ENCODE results near the gene SLC9A8. TPM values are rescaled to one million over a fixed set of nuclear protein-coding genes. Genes with fewer than 3 reads are reported as not detected.
"Not testable (repeated sequence)": the region's sequence is repeated elsewhere in the genome, so short reads cannot be mapped to it uniquely, and the experiment has no call there.

The SLC9A8 gene
- total RNA-seq, 1 donor from 2014 or later, result 12.0 TPM

DNA sequence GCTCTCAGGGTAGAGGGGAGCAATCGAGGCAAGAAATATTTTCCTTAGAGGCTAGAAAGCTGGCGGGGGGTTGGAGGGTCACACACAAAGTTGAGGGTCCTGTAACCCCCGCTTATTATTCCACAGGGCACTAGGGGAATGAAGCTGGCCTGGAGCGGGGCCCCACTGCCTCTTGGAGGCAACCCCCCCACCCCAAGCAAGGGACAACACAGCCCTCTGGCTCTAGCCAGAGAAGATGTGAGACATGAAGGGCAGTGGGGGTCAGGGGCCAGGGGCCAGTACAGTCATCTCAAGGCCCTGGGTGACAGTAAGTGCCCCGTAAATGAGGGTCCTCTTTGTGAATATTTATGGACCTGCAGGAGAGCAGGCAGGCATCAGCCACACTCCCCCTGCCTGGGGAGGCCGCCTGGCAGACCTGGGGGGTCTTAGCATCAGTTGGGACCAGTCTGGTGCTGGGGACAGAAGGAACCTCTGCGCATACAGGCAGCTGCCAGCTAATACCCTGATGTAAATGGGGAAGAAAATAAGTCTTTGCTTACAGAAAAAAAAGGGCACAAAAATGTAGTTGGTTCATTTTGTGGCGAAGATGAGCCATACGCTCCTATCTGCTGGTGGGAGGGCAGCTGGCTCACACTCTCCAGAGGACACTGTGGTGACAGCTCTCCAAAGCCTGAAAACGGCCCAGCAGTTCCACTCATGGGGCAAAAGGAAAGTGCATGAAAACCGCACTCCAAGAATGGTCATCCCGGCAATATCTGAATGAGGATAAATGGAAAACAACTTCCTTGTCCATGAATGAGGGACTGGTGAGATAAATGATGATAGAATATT is 80.8 kb downstream of the SLC9A8 start:
- ATAC-seq, result no peak

DNA sequence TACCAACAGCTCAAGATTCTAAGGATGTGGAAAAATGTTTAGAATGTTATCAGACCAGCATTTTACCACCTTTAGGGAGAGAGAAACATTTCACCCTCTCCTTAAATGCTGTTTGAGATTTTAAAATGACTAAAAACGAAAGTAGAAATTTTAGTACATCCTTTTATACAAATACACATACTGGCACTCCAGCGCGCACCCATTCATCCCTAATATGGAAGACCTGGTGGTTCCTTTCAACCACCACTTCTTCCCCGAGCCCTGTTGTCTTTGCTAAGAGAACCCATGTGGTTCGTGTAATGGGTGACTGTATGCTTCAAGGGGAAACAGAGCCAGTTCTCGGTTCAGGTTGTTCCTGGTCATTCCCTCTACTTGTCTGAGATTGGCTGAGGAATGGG is 81.4 kb downstream of the SLC9A8 start:
- no peak for ATAC-seq

DNA sequence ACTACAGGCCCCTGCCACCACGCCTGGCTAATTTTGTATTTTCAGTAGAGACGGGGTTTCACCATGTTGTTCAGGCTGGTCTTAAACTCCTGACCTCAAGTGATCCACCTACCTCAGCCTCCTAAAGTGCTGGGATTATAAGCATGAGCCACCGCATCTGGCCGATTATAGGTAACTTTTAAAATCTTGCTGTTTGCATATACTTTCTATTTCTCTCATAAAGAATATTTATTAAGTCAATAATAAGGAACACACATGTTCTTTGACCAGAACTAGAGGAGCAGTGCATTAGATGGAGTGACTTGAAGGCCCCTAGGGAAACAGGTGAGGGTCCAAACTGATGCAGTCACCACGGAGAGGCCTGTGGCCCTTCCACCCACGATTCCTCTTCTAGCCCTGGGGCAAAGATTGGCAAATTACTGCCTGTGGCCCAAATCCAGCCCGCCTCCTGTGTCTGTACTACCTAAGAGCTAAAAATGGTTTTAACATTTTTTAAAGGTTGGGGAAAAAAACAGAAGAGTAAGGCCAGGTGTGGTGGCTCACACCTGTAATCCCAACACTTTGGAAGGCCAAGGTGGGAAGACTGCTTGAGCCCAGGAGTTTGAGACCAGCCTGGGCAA is 83.0 kb downstream of the SLC9A8 start:
- ATAC-seq, result not testable (repeated sequence)

DNA sequence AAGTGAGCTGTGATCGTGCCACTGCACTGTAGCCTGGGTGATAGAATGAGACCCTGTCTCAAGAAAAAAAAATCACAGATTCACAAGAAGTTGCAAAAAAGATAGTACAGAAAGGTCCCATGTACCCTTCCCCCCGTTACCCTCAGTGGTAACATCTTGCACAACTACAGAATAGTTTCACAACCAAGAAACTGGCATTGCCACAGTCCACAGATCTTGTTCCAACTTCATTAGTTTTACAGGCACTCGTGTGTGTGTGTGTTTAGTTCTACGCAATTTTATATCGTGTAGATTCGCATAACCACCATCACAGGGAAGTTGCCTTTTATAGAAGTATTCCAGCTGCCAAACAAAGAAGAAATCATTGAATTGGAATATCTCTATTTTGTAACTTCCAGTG is 83.6 kb downstream of the SLC9A8 start:
- ATAC-seq, result no peak

DNA sequence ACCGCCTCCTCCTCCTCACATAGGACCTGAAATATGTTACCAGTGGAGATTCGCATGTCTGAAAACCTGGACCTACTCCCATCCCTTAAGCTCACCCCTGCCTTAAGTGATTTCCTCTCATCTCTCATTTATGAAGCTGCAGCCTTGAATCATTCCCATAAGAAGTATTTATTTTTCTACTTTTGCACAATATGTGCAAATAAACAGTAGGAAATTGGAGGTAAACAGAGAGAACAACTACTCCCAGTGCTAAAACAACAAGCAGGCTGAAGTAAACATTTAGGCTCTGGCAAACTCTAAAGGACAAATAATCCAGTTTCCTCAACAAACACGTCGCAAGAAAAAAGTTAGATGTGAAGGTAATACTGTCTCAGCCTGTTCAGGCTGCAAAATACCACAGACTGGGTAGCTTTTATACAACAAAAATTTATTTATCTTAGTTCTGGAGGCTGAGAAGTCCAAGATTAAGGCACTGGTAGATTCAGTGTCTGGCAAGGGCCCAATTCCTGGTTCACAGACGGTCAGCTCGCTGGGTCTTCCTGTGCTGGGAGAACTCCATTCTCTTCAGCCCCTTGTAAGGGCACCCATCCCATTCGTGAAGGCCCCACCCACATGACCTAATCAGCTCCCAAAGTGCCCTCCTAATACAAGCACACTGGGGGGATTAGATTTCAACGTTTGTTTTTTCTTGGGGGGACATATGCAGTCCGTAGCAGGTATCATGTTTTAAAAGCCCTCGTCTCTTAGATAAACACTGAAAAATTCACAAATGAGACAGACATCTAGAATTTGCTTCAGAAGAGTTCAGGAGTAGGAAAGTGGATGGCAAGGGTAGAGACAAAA is 87.1 kb downstream of the SLC9A8 start:
- ATAC-seq, result no peak

DNA sequence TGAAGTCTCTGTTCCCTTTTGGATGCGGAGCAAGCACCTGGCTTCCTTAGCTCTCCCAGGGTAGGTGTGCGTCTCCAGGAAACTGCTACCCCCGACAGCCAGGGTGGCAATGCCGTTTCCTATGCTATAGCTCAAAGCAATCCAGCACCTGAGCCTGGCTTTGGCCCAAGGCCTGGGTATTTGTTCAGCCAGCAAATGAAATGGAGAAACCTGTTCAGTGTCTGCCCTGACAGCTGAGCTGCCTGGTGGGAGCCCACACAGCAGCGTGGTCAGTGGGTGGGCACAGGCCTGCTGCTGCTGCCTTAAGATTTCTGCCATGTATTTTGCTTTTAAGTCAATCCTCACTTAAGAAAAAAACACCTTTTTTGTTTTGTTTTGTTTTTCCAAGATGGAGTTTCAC is 89.0 kb downstream of the SLC9A8 start:
- no peak for ATAC-seq

DNA sequence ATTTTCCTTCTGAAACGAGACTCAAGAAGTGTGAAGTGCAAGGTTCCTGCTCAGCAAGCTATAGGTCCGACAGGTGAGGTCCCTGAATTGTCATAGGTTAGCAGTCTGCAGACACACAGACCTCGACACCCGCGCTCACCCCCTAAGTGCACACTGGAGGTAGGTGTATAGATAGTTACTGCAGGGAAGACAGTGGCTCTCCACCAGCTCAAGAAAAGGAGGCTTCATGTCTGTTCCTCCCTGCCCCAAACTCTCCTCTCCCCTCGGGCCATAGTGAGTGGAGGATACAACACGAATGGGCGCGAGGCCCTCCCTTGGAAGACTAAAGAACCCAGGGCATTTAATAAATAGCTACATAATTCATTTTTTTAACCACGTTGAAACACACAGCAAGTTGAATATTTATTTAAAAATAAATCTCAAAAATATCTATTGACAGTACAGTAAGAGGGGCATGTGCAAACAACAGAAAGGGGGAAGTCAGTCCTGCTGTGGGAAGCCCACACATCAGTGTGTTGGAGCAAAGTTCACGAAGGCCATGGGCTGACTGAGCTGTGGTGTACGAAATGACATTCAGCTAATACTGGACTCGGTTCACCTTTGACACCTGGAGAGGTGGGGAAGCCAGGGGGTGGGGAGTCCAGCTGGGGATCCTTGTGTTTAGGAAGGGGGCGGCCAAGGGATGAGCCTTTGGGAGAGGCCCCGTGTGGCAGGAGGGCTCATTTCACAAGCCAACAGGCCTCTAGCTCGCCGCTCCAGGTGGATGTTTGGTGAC is 92.0 kb downstream of the SLC9A8 start:
- ATAC-seq, result no peak

DNA sequence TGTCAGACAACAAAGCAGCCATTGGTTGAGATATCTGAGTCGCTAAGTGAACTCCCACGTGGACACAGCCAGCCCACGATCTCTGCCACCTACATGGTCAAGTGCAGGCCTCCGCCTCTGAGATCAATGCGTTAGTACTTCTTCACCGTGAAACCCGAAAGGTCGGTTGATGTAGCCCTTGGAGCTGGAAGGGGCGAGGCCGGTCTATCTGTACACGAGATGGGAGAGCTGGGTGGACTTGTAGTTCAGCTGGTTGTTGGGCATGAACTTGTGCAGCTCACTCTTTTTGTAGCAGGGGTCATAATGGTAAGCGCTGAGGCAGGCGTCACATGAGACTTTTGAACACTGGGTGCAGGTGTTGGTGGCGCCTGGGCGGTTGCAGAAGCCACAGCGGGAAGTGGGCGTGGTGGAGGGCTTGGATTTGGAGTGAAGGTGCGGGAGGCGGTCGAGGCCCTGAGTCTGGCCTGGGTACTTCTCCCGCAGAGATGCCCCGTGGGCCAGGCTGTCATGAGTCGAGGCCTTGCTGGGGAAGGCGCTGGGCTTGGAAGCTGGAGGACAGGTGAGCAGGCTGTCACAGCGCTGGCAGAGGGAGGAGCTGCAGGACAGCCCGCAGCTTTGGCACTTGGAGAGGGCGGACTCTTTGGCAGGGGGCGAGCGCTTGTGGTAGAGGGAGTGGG is 92.9 kb downstream of the SLC9A8 start:
- peak; percentile 11 for ATAC-seq

DNA sequence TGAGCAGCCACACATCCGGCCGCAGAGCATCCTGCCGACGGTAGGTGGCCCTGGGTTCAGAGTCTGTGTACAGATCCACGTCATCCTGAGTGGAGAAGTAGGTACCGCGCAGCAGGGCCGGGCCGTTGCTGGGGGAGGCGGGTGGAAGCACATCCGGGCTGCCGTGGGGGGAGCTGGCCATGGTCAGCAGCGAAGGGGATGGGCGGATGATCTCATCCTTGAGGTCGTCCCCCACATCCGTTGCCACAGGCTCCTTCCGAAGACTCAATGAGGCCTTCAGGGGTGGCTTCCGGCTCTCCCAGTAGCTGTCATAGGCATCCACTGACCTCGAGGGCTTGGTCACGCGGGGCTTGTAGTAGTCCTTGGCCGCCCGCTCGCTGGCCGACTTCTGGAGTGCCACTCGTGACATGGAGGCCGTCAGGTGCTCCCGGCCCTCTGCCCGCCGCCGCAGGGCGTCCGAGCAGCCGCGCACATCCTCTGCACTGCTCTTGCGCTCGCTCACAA is 93.5 kb downstream of the SLC9A8 start:
- peak; percentile 17 for ATAC-seq

DNA sequence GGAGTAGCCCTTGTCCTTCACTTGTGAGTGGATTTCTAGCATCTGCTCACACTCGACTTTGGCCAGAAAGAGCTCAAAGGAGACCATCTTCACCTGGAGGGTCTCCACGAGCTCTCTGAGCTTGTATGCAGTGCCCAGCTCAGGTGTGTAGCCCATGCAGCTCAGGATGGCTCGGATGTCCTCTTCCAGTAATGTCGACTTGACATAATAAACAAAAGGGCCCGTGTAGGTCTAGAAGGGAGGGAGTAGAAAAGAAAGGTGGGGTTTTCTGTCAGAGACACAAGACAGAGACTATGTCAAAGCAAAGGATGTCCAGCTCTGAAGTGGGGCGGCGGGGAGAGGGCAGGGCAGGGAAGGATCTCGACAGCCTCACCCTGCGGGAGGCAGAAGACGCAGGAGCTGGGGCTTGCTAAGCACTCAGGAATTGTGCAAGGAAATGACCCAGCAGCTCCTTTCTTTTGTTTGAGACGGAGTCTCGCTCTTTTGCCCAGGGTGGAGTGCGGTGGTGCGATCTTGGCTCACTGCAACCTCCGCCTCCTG is 94.1 kb downstream of the SLC9A8 start:
- ATAC-seq, result no peak

DNA sequence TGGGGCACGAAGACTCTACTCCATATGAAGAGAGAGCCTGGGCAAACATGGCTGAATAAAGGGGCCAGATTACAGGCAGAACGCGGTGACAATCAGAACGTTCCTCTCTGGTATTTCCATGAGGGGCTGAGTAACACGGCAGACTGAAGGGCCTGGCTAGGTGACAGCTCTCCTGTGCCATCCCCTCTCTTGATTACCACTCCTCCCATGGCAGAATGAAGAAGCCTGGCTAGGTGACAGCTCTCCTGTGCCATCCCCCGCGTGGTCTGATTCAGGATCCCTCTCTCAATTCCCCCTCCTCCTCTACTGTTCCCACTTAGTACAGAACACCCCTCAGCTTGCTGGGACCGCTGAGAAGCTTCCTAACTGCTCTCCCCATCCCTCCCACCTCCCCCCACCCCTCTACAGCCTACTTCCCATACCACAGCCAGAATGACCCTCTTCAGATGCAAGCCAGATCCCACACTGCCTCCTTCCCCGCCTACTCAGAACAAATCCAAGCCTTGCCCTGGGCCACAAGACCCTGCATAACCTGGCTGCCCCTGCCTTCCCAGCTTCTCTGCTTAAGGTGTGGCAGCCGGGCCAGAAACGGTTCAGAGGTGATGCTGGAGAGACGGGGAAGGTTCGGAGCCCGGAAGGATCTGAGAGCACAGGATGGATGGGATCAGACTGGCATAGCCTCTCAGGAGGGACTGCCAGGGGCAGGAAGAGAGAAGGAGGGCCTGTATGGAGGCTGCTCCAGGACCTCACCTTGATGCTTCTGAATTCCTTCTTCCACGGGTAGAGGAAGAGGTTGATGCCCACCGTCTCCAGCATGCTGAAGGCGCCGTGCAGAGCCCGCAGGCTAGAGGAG is 95.0 kb downstream of the SLC9A8 start:
- ATAC-seq, result no peak

DNA sequence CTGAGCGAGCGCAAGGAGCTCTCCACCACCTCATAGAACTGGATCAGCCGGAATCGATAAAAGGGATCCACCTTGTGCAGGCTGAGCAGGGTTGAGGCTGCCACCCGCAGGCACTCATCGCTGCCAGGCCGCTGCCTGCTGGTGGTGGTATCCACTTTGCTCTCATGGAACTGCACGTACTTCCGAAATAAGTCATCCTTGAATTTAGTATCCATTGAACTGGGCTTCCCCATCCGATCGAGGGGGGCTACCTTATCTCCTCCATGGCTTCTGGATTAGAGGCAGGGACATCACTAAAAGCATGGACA is 95.6 kb downstream of the SLC9A8 start:
- peak; percentile 31 for ATAC-seq

DNA sequence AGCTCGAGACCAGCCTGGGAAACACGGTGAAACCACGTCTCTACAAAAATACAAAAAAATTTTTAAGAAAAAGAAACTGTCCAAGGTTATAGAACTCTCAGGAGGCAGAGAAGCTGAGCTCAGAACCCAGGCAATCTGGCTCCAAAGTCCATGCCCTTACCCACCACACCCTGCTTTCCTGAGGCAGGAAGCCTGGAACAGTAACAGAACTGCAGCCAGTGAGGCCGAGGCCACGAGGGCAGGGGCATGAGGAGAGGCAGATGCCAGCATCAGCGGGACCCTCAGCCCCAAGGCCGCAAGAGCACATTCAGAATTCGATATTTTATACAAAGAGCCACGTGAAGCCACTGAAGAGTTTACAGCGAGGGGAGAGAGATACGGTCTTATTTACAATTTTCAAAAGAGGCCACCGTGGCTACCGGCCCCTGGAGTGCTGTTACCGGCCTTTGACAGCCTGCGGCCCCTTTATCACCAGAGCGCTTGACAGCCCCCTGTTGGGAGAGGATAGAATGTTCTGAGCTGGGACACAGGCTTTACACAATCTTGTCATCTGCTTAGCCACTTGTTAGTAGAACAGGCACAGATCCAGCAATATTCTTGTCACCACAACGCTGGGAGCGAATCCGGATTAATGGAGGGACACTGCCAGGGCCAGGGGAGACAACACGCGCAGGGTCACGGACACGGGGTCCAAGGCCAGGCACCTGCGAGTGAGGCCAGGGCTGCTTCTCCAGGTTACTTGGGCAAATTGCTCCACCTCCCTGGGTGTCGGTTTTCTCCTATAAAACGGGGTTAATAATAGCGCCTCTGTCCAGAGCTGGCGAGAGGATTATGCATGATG is 97.1 kb downstream of the SLC9A8 start:
- ATAC-seq, result no peak

DNA sequence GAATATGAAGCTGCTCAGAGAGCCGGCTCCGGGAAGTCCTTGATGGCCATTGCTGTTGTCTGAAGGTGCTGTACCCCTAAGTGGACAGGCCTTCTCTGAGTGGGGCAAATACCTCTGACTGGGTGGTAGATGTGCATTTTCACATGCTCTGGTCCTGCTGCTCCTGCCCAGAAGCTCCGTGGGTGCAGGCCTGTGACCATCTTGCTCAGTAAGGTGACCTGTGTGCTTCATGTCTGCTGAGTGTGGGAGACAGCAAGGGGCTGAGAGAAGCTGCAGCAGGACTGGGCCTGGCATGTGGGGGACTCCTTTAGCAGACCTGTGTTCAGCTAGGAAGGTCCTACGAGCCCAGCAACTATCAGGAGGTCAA is 97.7 kb downstream of the SLC9A8 start:
- no peak for ATAC-seq

DNA sequence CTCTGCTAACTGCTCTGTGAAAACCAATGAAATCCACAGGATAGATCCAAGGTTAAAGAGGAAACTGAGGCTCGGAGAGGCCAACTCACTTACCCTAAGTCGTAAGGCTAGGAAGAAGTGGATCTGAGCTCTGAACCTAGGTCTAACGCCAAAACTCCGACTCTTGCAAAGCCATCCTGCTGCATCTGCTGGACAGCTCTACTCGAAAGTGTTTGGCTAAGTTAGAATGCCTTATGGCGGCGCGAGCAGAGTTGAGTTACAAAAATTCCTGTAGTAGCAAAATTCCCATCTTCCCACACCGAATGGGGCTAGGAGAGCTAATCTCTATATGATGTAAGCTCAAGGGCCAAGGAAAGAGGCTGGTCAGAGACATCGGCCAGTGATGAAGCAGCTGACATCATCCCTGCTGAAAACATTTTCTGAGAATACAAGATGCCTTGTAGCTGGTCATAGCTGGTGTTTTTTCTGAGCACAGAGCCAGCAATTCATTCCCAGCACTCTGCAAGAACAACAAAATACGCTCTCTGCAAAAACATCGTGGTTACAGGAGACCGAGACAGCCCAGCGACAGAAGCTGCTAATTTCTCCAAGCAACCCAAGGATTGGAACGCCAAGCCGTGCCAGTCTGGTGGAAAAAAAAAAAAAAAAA is 100.9 kb downstream of the SLC9A8 start:
- ATAC-seq, result no peak

DNA sequence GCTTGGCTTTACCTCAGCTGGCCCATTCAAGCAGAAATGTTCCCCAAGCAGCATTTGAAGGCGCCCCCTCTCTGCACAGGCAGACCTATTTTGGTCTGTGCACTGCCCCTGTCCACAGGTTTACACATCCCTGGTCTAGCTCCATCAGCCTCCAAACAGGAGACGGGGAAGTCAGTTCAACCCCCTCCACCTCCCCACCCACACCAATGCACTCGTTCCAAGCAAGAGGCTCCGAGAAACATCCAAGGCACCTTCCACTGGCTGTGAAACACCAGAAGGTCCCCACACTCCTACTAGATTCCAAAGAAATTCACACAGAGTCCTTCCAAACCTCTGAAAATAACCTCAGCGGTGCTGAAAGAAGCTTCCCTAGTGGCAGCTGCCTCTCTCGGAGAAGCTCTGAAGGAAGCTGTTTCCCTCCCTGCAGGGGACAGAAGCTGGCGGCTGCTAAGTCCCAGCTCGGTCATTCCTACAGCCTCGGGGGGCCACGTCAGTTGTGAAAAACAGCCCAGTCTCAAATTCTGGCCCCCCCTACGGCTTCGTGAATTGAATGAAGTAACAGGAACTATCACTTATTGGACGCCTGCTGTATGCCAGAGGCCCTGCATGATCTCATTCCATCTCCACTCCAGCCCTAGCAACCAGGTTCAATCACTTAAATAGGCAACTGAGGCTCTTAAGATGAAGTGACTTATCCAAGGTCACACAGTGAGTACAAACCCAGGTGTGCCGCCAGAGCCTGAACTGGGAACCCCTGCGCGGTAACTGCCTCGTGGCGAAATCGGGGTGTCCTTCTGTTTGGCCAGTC is 101.9 kb downstream of the SLC9A8 start:
- peak; percentile 63 for ATAC-seq

DNA sequence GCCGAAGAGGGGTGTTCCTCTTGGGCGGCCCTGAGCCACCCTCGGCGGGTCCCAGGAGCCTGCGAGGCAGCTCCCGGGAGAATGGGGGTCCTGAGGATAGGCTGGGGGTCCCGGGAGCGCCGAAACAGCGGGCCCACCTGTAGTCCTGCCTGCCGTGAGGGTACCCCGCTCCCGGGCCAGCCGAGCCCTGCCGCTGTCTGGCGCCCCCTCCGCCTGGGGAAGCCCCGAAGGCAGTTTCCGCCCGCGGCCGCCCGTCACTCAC is 102.4 kb downstream of the SLC9A8 start:
- ATAC-seq, result peak; percentile 17

DNA sequence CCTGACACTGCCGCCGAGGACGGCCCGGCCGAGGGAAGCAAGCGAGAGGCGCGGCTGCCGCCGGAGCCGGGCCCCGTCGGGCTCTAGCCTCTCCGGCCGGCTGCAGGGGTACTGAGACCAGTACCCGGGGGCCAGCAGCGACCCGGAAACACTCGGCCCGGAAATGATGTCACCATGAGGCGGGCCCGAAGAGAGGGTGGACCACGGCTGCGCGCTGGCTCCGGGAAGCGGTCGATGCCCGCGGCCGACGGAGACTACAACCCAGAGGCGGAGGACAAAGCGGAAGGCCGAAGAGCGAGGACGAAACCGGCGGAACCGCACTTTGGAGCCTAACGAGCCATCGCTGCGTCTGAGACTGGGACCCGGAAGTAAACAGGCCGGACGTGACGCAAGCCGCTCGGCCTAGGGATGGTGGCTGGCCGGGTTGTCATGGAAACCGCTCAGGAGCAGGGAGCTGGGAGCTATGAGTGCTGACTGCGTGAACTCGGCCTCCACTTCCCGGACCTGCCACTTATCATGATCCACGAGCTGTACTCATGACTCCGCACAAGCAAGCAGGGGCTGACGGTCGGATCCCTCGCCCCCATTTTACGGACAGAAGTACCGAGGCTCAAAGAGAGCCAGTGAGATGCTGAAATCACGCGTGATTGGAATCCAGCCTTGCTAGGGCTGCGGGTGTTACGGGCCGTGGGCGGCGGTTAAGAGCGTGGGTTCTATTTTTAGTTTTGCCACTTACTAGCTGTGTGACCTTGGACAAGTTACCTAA is 102.9 kb downstream of the SLC9A8 start, which contains the start of gene SPATA2:
Gene SPATA2, minus strand, starts transcription at position 150 of the 766 bp plus-strand sequence. CDS start 7,039 bp downstream, outside the sequence.
- ATAC-seq, result peak; percentile 87
